Left lung (tissue), 10 donors: ENCODE results near the gene COG6. TPM values are rescaled to one million over a fixed set of nuclear protein-coding genes. Genes with fewer than 3 reads are reported as not detected.

ENCODE experiments used
- ATAC-seq: fragments of 200-7000 bp; cut with Tn5 transposase; one replicate; pipeline ENCODE4 v1.9.1; 2020; ENCODE audit warnings: moderate library complexity
- DNase-seq, 4 donors: peaks; one replicate each; pipeline ENCODE4 v3.0.0-alpha.2; 2013 to 2020
- H3K27ac ChIP-seq, 2 donors: fragments of 200-600 bp; sonication (generic) in 1 of 2; one replicate each; pipeline versions ENCODE4 v1.5.0 to v1.8.0; 2020 to 2021
- H3K27me3 ChIP-seq, 2 donors: fragments of 200-600 bp; sonication (generic) in 1 of 2; one replicate each; pipeline versions ENCODE4 v1.5.0 to v1.8.0; 2020 to 2021
- H3K36me3 ChIP-seq, 2 donors: fragments of 200-600 bp; sonication (generic) in 1 of 2; one replicate each; pipeline versions ENCODE4 v1.5.0 to v1.8.0; 2020 to 2021
- H3K4me1 ChIP-seq, 2 donors: fragments of 200-600 bp; one replicate each; pipeline ENCODE4 v1.8.0; 2021
- H3K4me3 ChIP-seq, 2 donors: fragments of 200-600 bp; sonication (generic) in 1 of 2; one replicate each; pipeline versions ENCODE4 v1.5.0 to v1.8.0; 2020 to 2021; ENCODE audit warnings: mild to moderate bottlenecking in 1 of 2
- H3K9me3 ChIP-seq, 2 donors: fragments of 200-600 bp; sonication (generic) in 1 of 2; one replicate each; pipeline versions ENCODE4 v1.5.0 to v1.8.0; 2020 to 2021
- CTCF ChIP-seq, 2 donors: fragments of 200-600 bp; sonication (generic) in 1 of 2; IDR thresholded peaks; one replicate each; pipeline versions ENCODE4 v1.5.0 to v1.8.0; 2021; ENCODE audit warnings: antibody characterized with exemption in 2 of 2
- intact Hi-C, 2 donors: fragments of 100-400 bp; cut with DNase I; formaldehyde crosslinking; loops; one replicate each; pipeline versions ENCODE4 v1.11.2 to v1.14.2; 2022
- polyA plus RNA-seq, 6 donors: library from polyadenylated mRNA; unstranded; fragments of 120-200 nt; gene quantifications; one replicate each; pipeline ENCODE4 v1.2.1, GENCODE V29; 2013; ENCODE audit not compliant: insufficient read length in 6 of 6
- total RNA-seq, 2 donors: library from RNA; stranded (reverse); fragmentation: NEBNext Ultra II Directional; extraction: Animal tissue kit (Norgen Biotek cat#: 25700); gene quantifications; one replicate each; pipeline ENCODE4 v1.2.1, GENCODE V29; 2021
- donor health status: DM: no; HTN: yes; CAD: no.
- donor health status: DM: no; HTN: no; CAD: no.

The COG6 gene
- total and polyA plus RNA-seq, 8 donors, result 30.6 to 40.2 (median 36.3) TPM

- Histone ChIP-seq H3K4me1 (peaks cover 0 to 6% of the 10 kb centered on the region in 2 donors), H3K27ac (peak overlapping the region in 1 of 2 donors; percentile 76), H3K9me3 (no peaks in the 10 kb centered on the region), H3K36me3 (peaks cover 0 to 6% of the 10 kb centered on the region in 2 donors), H3K27me3 (no peaks in the 10 kb centered on the region), H3K4me3 (no peak overlapping the region)
- intact Hi-C loops, result no loop called here
- TF ChIP-seq CTCF (IDR thresholded peaks at IDR 0.05), result no peak
- DNase-seq (peak in 2 of 4 donors; percentile 21 to 37), ATAC-seq (peak; percentile 56)
Measured at GRCh38 chr13:39692660-39693438, 37.4 kb downstream of the COG6 start.

- Histone ChIP-seq H3K27ac (no peak overlapping the region), H3K27me3 (no peaks in the 10 kb centered on the region), H3K4me3 (no peak overlapping the region), H3K4me1 (peaks cover 0 to 11% of the 10 kb centered on the region in 2 donors), H3K9me3 (no peaks in the 10 kb centered on the region), H3K36me3 (no peaks in the 10 kb centered on the region)
- ATAC-seq, result no peak
- intact Hi-C loops, result no loop called here
- DNase-seq, result no peak
- no peak for TF ChIP-seq CTCF (IDR thresholded peaks at IDR 0.05)
Measured at GRCh38 chr13:39699274-39699673, 43.8 kb downstream of the COG6 start.

- H3K27ac ChIP-seq, result no peak overlapping the region
- intact Hi-C loops, result no loop called here
- H3K36me3 ChIP-seq, result peaks cover 0 to 24% of the 10 kb centered on the region in 2 donors
- no peak for TF ChIP-seq CTCF (IDR thresholded peaks at IDR 0.05)
- no peaks in the 10 kb centered on the region for H3K4me1 ChIP-seq
- no peaks in the 10 kb centered on the region for H3K27me3 ChIP-seq
- peaks cover 0 to 24% of the 10 kb centered on the region in 2 donors for H3K9me3 ChIP-seq
- no peak for DNase-seq
- no peak for ATAC-seq
- H3K4me3 ChIP-seq, result no peak overlapping the region
Measured at GRCh38 chr13:39712626-39713025, 57.2 kb downstream of the COG6 start.

GRCh38 chr13:39729156-39729555 is 73.7 kb downstream of the COG6 start:
- intact Hi-C loops, result no loop called here
- peak overlapping the region in 1 of 2 donors; percentile 39 for H3K27ac ChIP-seq
- no peak for ATAC-seq
- DNase-seq, result peak in 2 of 4 donors; percentile 69 to 71
- H3K27me3 ChIP-seq, result no peaks in the 10 kb centered on the region
- no peak for TF ChIP-seq CTCF (IDR thresholded peaks at IDR 0.05)
- no peaks in the 10 kb centered on the region for H3K4me1 ChIP-seq
- no peak overlapping the region for H3K4me3 ChIP-seq
- no peaks in the 10 kb centered on the region for H3K9me3 ChIP-seq
- H3K36me3 ChIP-seq, result peaks cover 0 to 26% of the 10 kb centered on the region in 2 donors

GRCh38 chr13:39734952-39735351 is 79.5 kb downstream of the COG6 start:
- no peaks in the 10 kb centered on the region for H3K4me1 ChIP-seq

More at GRCh38 chr13:39734952-39735351, 79.5 kb downstream of the COG6 start:
- Histone ChIP-seq H3K4me3 (no peak overlapping the region), H3K27me3 (no peaks in the 10 kb centered on the region), H3K27ac (no peak overlapping the region), H3K9me3 (no peaks in the 10 kb centered on the region), H3K36me3 (peaks cover 0 to 22% of the 10 kb centered on the region in 2 donors)
- intact Hi-C loops, result no loop called here
- DNase-seq, result no peak
- TF ChIP-seq CTCF (IDR thresholded peaks at IDR 0.05), result no peak
- no peak for ATAC-seq
